PFSK-1 (cell line): Measurements from ENCODE around the gene TCF21. TPM values are rescaled to one million over a fixed set of nuclear protein-coding genes. Genes with fewer than 3 reads are reported as not detected.

Source experiments
- FOXP2 ChIP-seq: optimal IDR thresholded peaks from 2 replicates; pipeline ENCODE3; 2011; ENCODE audit warnings: borderline replicate concordance, control low read depth, inconsistent platforms; ENCODE audit not compliant: insufficient read depth; ENCODE audit errors: extremely low read length, extremely low read depth
- POLR2AphosphoS5 ChIP-seq: IDR thresholded peaks from 2 replicates; pipeline ENCODE4 v1.6.1; 2012; ENCODE audit warnings: low read depth, mild to moderate bottlenecking, control low read depth, low read length, moderate library complexity
- SIN3A ChIP-seq: IDR thresholded peaks from 2 replicates; pipeline ENCODE4 v1.6.1; 2012; ENCODE audit warnings: mild to moderate bottlenecking, low read length, moderate library complexity, borderline replicate concordance; ENCODE audit not compliant: insufficient read depth
- TAF1 ChIP-seq: IDR thresholded peaks from 2 replicates; pipeline ENCODE4 v1.6.1; 2012; ENCODE audit warnings: low read length, control low read depth, borderline replicate concordance; ENCODE audit not compliant: insufficient read depth
- polyA plus RNA-seq: library from polyadenylated mRNA; unstranded; fragments of >200 nt; gene quantifications from one replicate; pipeline ENCODE4 v1.2.1, GENCODE V29; 2012; ENCODE audit warnings: low read depth, missing spikeins; ENCODE audit not compliant: insufficient read length
- TF ChIP-seq, protein P1 (sequence below), 2 experiments: IDR thresholded peaks; 2 replicates each; pipeline versions ENCODE4 v1.6.1 to v1.8.0; 2011 to 2012; ENCODE audit warnings: low read depth in 2 of 2, low read length in 2 of 2, control low read depth in 1 of 2, inconsistent platforms in 1 of 2, mild to moderate bottlenecking in 1 of 2, moderate library complexity in 1 of 2; ENCODE audit not compliant: insufficient read depth in 1 of 2

Gene TCF21
- polyA plus RNA-seq: not detected

GRCh38 chr6:133888929-133889556 is at the start of gene TCF21:
Gene TCF21 (plus strand): TSS chr6:133889113. CDS start chr6:133889398, 285 bp downstream.
- no peak for TF ChIP-seq SIN3A
- TF ChIP-seq TAF1: no peak
- TF ChIP-seq, protein P1, sequence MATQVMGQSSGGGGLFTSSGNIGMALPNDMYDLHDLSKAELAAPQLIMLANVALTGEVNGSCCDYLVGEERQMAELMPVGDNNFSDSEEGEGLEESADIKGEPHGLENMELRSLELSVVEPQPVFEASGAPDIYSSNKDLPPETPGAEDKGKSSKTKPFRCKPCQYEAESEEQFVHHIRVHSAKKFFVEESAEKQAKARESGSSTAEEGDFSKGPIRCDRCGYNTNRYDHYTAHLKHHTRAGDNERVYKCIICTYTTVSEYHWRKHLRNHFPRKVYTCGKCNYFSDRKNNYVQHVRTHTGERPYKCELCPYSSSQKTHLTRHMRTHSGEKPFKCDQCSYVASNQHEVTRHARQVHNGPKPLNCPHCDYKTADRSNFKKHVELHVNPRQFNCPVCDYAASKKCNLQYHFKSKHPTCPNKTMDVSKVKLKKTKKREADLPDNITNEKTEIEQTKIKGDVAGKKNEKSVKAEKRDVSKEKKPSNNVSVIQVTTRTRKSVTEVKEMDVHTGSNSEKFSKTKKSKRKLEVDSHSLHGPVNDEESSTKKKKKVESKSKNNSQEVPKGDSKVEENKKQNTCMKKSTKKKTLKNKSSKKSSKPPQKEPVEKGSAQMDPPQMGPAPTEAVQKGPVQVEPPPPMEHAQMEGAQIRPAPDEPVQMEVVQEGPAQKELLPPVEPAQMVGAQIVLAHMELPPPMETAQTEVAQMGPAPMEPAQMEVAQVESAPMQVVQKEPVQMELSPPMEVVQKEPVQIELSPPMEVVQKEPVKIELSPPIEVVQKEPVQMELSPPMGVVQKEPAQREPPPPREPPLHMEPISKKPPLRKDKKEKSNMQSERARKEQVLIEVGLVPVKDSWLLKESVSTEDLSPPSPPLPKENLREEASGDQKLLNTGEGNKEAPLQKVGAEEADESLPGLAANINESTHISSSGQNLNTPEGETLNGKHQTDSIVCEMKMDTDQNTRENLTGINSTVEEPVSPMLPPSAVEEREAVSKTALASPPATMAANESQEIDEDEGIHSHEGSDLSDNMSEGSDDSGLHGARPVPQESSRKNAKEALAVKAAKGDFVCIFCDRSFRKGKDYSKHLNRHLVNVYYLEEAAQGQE (IDR thresholded peaks at IDR 0.05; ENCODE audit: insufficient read depth in 1 of 2, low read depth in 2 of 2, low read length in 2 of 2): no peak
- no peak for TF ChIP-seq POLR2AphosphoS5
- TF ChIP-seq FOXP2: no peak

GRCh38 chr6:133841176-133841575 is 47.7 kb upstream of the TCF21 start:
- TF ChIP-seq FOXP2 (no peak), TAF1 (no peak), POLR2AphosphoS5 (no peak), SIN3A (no peak)
- TF ChIP-seq, protein P1 (IDR thresholded peaks at IDR 0.05; ENCODE audit: insufficient read depth in 1 of 2, low read depth in 2 of 2, low read length in 2 of 2): no peak

DNA sequence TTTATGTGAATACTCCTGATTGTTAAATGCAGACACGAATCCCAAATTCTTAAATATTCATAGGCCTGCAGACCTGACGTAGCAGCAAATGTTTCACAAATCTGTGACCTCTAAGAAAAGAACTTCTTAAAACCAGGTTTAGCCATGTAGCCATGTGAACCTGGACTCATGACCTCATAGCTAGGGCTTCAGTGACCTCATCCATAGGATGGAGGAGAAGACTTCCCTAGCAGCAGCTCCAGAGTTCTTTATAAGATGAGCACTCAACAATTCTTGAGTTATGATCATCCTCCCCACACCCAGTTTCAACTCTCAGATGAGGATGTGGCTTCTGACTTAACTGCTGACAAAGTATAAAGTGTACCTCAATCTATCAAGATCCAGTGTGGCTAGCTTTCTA is 45.8 kb upstream of the TCF21 start:
- TF ChIP-seq TAF1 (no peak), SIN3A (no peak), POLR2AphosphoS5 (no peak), FOXP2 (no peak)
- TF ChIP-seq, protein P1 (IDR thresholded peaks at IDR 0.05; ENCODE audit: insufficient read depth in 1 of 2, low read depth in 2 of 2, low read length in 2 of 2): no peak

GRCh38 chr6:133844709-133845108 is 44.2 kb upstream of the TCF21 start:
- TF ChIP-seq FOXP2: no peak
- TF ChIP-seq TAF1: no peak
- TF ChIP-seq, protein P1 (IDR thresholded peaks at IDR 0.05; ENCODE audit: insufficient read depth in 1 of 2, low read depth in 2 of 2, low read length in 2 of 2): no peak
- TF ChIP-seq POLR2AphosphoS5: no peak
- TF ChIP-seq SIN3A: no peak

- no peak for TF ChIP-seq SIN3A
- no peak for TF ChIP-seq TAF1
- TF ChIP-seq POLR2AphosphoS5: no peak
- TF ChIP-seq FOXP2: no peak
- TF ChIP-seq, protein P1 (IDR thresholded peaks at IDR 0.05; ENCODE audit: insufficient read depth in 1 of 2, low read depth in 2 of 2, low read length in 2 of 2): no peak
Measured at GRCh38 chr6:133854041-133854363, 34.9 kb upstream of the TCF21 start.
